NCI-H774 (cell line): ENCODE results near the gene HIVEP3.

Source experiments
- DNase-seq: peaks from one replicate; lab custom pipeline; 2025; lab: John Stamatoyannopoulos, UW

Gene HIVEP3

GRCh38 chr1:41665962-41666917 lies 252.5 kb downstream of the HIVEP3 start:
- no peak for DNase-seq

- no peak for DNase-seq
Observed at GRCh38 chr1:41664861-41665640, 253.7 kb downstream of the HIVEP3 start.

GRCh38 chr1:41663671-41664400 lies 254.9 kb downstream of the HIVEP3 start:
- DNase-seq, result no peak

- DNase-seq, result no peak
Observed at GRCh38 chr1:41662765-41663437, 255.8 kb downstream of the HIVEP3 start.

GRCh38 chr1:41662061-41662764 lies 256.5 kb downstream of the HIVEP3 start:
- DNase-seq, result no peak

GRCh38 chr1:41661428-41662060 lies 257.2 kb downstream of the HIVEP3 start:
- DNase-seq, result no peak

- DNase-seq, result no peak
Observed at GRCh38 chr1:41660570-41661427, 257.9 kb downstream of the HIVEP3 start.

- no peak for DNase-seq
Observed at GRCh38 chr1:41659903-41660302, 258.8 kb downstream of the HIVEP3 start.

- DNase-seq, result no peak
Observed at GRCh38 chr1:41659159-41659495, 259.6 kb downstream of the HIVEP3 start.

GRCh38 chr1:41658431-41659158 lies 260.1 kb downstream of the HIVEP3 start:
- no peak for DNase-seq

- no peak for DNase-seq
Observed at GRCh38 chr1:41657679-41658295, 260.9 kb downstream of the HIVEP3 start.

- no peak for DNase-seq
Observed at GRCh38 chr1:41656825-41657500, 261.8 kb downstream of the HIVEP3 start.

GRCh38 chr1:41656068-41656467 lies 262.7 kb downstream of the HIVEP3 start:
- DNase-seq, result no peak

- DNase-seq, result no peak
Observed at GRCh38 chr1:41655632-41656031, 263.1 kb downstream of the HIVEP3 start.

GRCh38 chr1:41653574-41653973 lies 265.1 kb downstream of the HIVEP3 start:
- DNase-seq, result no peak

GRCh38 chr1:41652384-41653265 lies 266.1 kb downstream of the HIVEP3 start:
- no peak for DNase-seq
